Heart left ventricle (tissue), 13 donors: ENCODE data around the gene RPP38.

Source experiments
- CTCF ChIP-seq, 12 donors: fragments of 200-600 bp; sonication (generic) in 4 of 12; IDR thresholded peaks; one replicate each; pipeline versions ENCODE4 v1.5.0 to v1.8.0; 2018 to 2022; ENCODE audit warnings: antibody characterized with exemption in 12 of 12, mild to moderate bottlenecking in 5 of 12
- POLR2A ChIP-seq, 2 donors: fragments of 450-650 bp; IDR thresholded peaks; one replicate each; pipeline ENCODE4 v1.6.1; 2017; ENCODE audit warnings: antibody characterized with exemption in 2 of 2, mild to moderate bottlenecking in 2 of 2, moderate library complexity in 2 of 2
- donor health status: ischemic (EF 13 %, LVEDD 7.1; RV severe dilation, severe dysfunction).
- donor health status: DM: no; HTN: yes; CAD: no.
- donor health status: DM: no; HTN: no; CAD: no.
- donor health status: ischemic (EF 25% LVEDD 6.9; RV normal size, moderate dysfunction).
- donor health status: ischemic (EF 25% LVEDD 5.7; RV mildly dilated, moderate dysfunction).
- donor health status: ischemic (EF 35%, LVEDD 5.7; RV mildly dilated, moderate dysfunction).
- donor health status: nonischemic (EF 11% LVEDD 7.7; RV severe dilation, severe dysfunction).
- donor health status: DM: yes; HTN: yes; CAD: no.
- donor health status: PGD.
- donor health status: ischemic (EF 29% LVEDD 5.4; RV normal size, mild dysfunction).
- donor health status: nonischemic (EF 23%, LVEDD 6.1; RV moderate dilation, normal function).

GRCh38 chr10:15124190-15124589 is 27.0 kb downstream of the RPP38 start:
- TF ChIP-seq POLR2A (IDR thresholded peaks at IDR 0.05) (no peak), CTCF (IDR thresholded peaks at IDR 0.05) (no peak)
